ENCODE measurements around the gene FBN3.
"Not testable (repeated sequence)": the region's sequence is repeated elsewhere in the genome, so short reads cannot be mapped to it uniquely, and the experiment has no call there.

The FBN3 gene

GRCh38 chr19:8117991-8118390, 31.4 kb downstream of the FBN3 start:
- DNase-seq (ENCODE audit: low read depth) = no peak

- no peak for DNase-seq (ENCODE audit: low read depth)
Observed at GRCh38 chr19:8116437-8117293, 32.7 kb downstream of the FBN3 start.

- no peak for DNase-seq (ENCODE audit: low read depth)
Observed at GRCh38 chr19:8115805-8116396, 33.5 kb downstream of the FBN3 start.

- DNase-seq (ENCODE audit: low read depth) = no peak
Observed at GRCh38 chr19:8113017-8113416, 36.4 kb downstream of the FBN3 start.

GRCh38 chr19:8111376-8111775, 38.0 kb downstream of the FBN3 start:
- no peak for DNase-seq (ENCODE audit: low read depth)

- DNase-seq (ENCODE audit: low read depth) = no peak
Observed at GRCh38 chr19:8110931-8111330, 38.5 kb downstream of the FBN3 start.

GRCh38 chr19:8109890-8110662, 39.3 kb downstream of the FBN3 start:
- DNase-seq (ENCODE audit: low read depth) = no peak

GRCh38 chr19:8109455-8109854, 39.9 kb downstream of the FBN3 start:
- no peak for DNase-seq (ENCODE audit: low read depth)

GRCh38 chr19:8108560-8109445, 40.6 kb downstream of the FBN3 start:
- DNase-seq (ENCODE audit: low read depth) = no peak

GRCh38 chr19:8107301-8107903, 42.0 kb downstream of the FBN3 start:
- no peak for DNase-seq (ENCODE audit: low read depth)

GRCh38 chr19:8105471-8105870, 43.9 kb downstream of the FBN3 start:
- DNase-seq (ENCODE audit: low read depth) = no peak

- not testable (repeated sequence) for DNase-seq (ENCODE audit: low read depth)
Observed at GRCh38 chr19:8101910-8102309, 47.5 kb downstream of the FBN3 start.

- no peak for DNase-seq (ENCODE audit: low read depth)
Observed at GRCh38 chr19:8101311-8101710, 48.1 kb downstream of the FBN3 start.

GRCh38 chr19:8097681-8098567, 51.5 kb downstream of the FBN3 start:
- DNase-seq (ENCODE audit: low read depth) = no peak

- DNase-seq (ENCODE audit: low read depth) = no peak
Observed at GRCh38 chr19:8097198-8097597, 52.2 kb downstream of the FBN3 start.

GRCh38 chr19:8096071-8096470, 53.3 kb downstream of the FBN3 start:
- no peak for DNase-seq (ENCODE audit: low read depth)

- no peak for DNase-seq (ENCODE audit: low read depth)
Observed at GRCh38 chr19:8095354-8095886, 54.0 kb downstream of the FBN3 start.

GRCh38 chr19:8094336-8094735, 55.1 kb downstream of the FBN3 start:
- no peak for DNase-seq (ENCODE audit: low read depth)

GRCh38 chr19:8093740-8094139, 55.7 kb downstream of the FBN3 start:
- no peak for DNase-seq (ENCODE audit: low read depth)

- DNase-seq (ENCODE audit: low read depth) = no peak
Observed at GRCh38 chr19:8090950-8091349, 58.4 kb downstream of the FBN3 start.

Measured in GM04503 (cell line).